Tibial nerve (tissue), 4 donors: ENCODE data around the gene CARMIL1. TPM values are rescaled to one million over a fixed set of nuclear protein-coding genes. Genes with fewer than 3 reads are reported as not detected.

Source experiments
- DNase-seq, 2 donors: peaks; one replicate each; pipeline ENCODE4 v3.0.0-alpha.2; 2019; ENCODE audit warnings: low spot score in 2 of 2
- H3K27ac ChIP-seq, 4 donors: fragments of 200-600 bp; sonication (generic) in 3 of 4; one replicate each; pipeline ENCODE4 v1.5.1; 2017 to 2019; ENCODE audit warnings: mild to moderate bottlenecking in 1 of 4
- H3K27me3 ChIP-seq, 2 donors: fragments of 200-600 bp; sonication (generic) in 1 of 2; one replicate each; pipeline versions ENCODE4 v1.5.1 to v1.6.0; 2017 to 2019
- H3K36me3 ChIP-seq, 3 donors: fragments of 200-600 bp; sonication (generic); one replicate each; pipeline ENCODE4 v1.5.1; 2018 to 2019
- H3K4me1 ChIP-seq, 4 donors: fragments of 200-600 bp; sonication (generic) in 3 of 4; one replicate each; pipeline ENCODE4 v1.5.1; 2017 to 2019
- H3K4me3 ChIP-seq, 4 donors: fragments of 200-600 bp; sonication (generic) in 3 of 4; one replicate each; pipeline ENCODE4 v1.5.1; 2017 to 2019; ENCODE audit warnings: mild to moderate bottlenecking in 1 of 4, moderate library complexity in 1 of 4
- H3K9me3 ChIP-seq, 4 donors: fragments of 200-600 bp; sonication (generic) in 3 of 4; one replicate each; pipeline ENCODE4 v1.5.1; 2017 to 2019
- CTCF ChIP-seq, 5 experiments: fragments of 200-600 bp in 3 of 5; fragments of 450-650 bp in 2 of 5; sonication (generic) in 3 of 5; IDR thresholded peaks; one replicate each; pipeline ENCODE4 v1.5.1; 2016 to 2019; ENCODE audit warnings: antibody characterized with exemption in 5 of 5, mild to moderate bottlenecking in 3 of 5, moderate library complexity in 2 of 5
- EP300 ChIP-seq, 2 donors: sonication (generic); formaldehyde crosslinking; IDR thresholded peaks; one replicate each; pipeline ENCODE4 v1.6.1; 2017; ENCODE audit warnings: antibody characterized with exemption in 2 of 2, mild to moderate bottlenecking in 1 of 2
- POLR2A ChIP-seq, 2 donors: fragments of 450-650 bp; IDR thresholded peaks; one replicate each; pipeline ENCODE4 v1.6.1; 2017; ENCODE audit warnings: antibody characterized with exemption in 2 of 2, mild to moderate bottlenecking in 2 of 2, moderate library complexity in 2 of 2
- WGBS, 2 donors: methylation state at CpG; one replicate each; pipeline ENCODE4 v1.1.5; 2018; 5-methylcytosine and 5-hydroxymethylcytosine counted together
- total RNA-seq, 4 donors: library from RNA; depleted of rRNA; stranded (reverse); fragments of >200 nt; gene quantifications; one replicate each; pipeline ENCODE4 v1.1.0, GENCODE V29; 2016

Gene CARMIL1
- total RNA-seq, 4 donors from 2014 or later: 29.1 to 43.5 (median 34.1) TPM

- WGBS, 2 donors: 37 to 51% methylated on average over 5 of the region's 5 CpGs
- H3K27ac ChIP-seq: no peak overlapping the region
- H3K9me3 ChIP-seq: no peaks in the 10 kb centered on the region
- no peak for DNase-seq
- H3K4me3 ChIP-seq: no peak overlapping the region
- no peak for TF ChIP-seq POLR2A (IDR thresholded peaks at IDR 0.05)
- H3K27me3 ChIP-seq: no peaks in the 10 kb centered on the region
- peaks cover 0 to 17% (median 5%) of the 10 kb centered on the region in 4 donors for H3K4me1 ChIP-seq
- no peaks in the 10 kb centered on the region for H3K36me3 ChIP-seq
These were observed 51.9 kb downstream of the CARMIL1 start for GRCh38 chr6:25330796-25331685.

DNA sequence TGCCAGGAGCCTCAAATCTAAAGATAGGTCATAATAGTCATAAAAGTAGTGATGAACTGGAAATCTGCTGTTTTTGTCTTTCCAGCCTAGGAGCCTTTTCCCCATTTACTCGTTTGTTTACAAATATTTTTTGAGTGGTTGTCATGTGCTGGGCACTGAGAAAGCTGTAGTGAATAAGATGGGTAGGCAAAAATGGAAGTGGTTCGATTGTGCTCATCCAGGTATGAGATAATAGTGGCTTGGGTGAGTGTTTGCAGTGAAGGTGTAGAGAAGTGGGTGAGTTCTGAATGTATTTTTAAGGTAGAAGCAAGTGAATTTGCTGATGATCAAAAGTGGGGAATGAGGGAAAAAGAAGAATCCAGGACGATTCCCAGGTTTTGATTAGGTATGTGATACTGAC lies 53.0 kb downstream of the CARMIL1 start:
- DNase-seq: no peak
- Histone ChIP-seq H3K27me3 (no peaks in the 10 kb centered on the region), H3K36me3 (no peaks in the 10 kb centered on the region), H3K27ac (no peak overlapping the region), H3K4me3 (no peak overlapping the region), H3K4me1 (peaks cover 0 to 17% (median 5%) of the 10 kb centered on the region in 4 donors), H3K9me3 (no peaks in the 10 kb centered on the region)
- TF ChIP-seq EP300 (IDR thresholded peaks at IDR 0.05): no peak
- TF ChIP-seq POLR2A (IDR thresholded peaks at IDR 0.05): no peak
- TF ChIP-seq CTCF (IDR thresholded peaks at IDR 0.05): no peak
- 74 to 75% methylated on average over 3 of the region's 3 CpGs for WGBS, 2 donors

- Histone ChIP-seq H3K4me1 (peaks cover 0 to 17% (median 5%) of the 10 kb centered on the region in 4 donors), H3K36me3 (no peaks in the 10 kb centered on the region), H3K27ac (no peak overlapping the region), H3K4me3 (no peak overlapping the region), H3K27me3 (no peaks in the 10 kb centered on the region), H3K9me3 (no peaks in the 10 kb centered on the region)
- TF ChIP-seq EP300 (IDR thresholded peaks at IDR 0.05): no peak
- WGBS, 2 donors: 61% methylated on average over 5 of the region's 5 CpGs
- DNase-seq: no peak
These were observed 53.5 kb downstream of the CARMIL1 start for GRCh38 chr6:25332655-25333071.

DNA sequence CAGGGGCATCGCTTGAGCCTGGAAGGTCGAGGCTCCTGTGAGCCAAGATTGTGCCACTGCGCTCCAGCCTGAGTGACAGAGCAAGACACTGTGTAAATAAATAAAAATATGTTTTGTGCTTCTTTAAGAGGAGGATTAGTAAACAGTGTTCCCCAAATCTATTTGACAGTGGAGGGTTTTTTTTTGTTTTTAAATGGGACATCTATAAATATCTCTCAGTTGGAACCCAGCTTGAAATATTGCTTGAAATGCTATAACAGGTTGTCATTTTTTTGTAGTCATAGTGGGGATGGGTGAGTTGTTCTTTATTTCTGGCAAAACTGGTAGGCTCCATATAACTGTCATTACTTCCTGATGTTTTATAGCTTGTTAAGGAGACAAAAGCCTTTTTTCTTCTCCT lies 54.3 kb downstream of the CARMIL1 start:
- Histone ChIP-seq H3K4me3 (no peak overlapping the region), H3K9me3 (no peaks in the 10 kb centered on the region), H3K36me3 (no peaks in the 10 kb centered on the region), H3K4me1 (peaks cover 0 to 17% (median 5%) of the 10 kb centered on the region in 4 donors), H3K27me3 (no peaks in the 10 kb centered on the region), H3K27ac (no peak overlapping the region)
- TF ChIP-seq CTCF (IDR thresholded peaks at IDR 0.05): no peak
- no peak for TF ChIP-seq EP300 (IDR thresholded peaks at IDR 0.05)
- no peak for TF ChIP-seq POLR2A (IDR thresholded peaks at IDR 0.05)
- DNase-seq: no peak
- 94 to 96% methylated on average over 3 of the region's 3 CpGs for WGBS, 2 donors

DNA sequence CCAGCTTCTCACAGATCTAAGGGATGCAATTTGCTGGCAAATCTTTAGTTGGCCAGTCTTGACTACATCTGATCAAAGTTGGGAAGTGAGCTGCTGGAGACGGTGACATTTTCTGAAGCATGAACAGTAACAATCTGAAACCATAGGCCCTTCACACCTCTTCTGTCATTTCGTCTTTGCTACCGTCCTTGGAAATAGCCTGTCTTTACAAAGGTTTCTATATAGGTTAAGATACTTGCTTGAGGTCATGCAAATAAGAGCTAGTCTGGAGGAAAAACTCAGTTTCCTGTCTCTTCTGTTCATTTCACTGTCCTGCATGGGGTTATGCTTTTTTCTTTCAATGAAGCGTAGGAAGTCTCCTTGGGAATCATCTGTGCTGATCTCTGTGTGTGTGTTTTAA lies 55.6 kb downstream of the CARMIL1 start:
- no peak overlapping the region for H3K4me3 ChIP-seq
- no peaks in the 10 kb centered on the region for H3K9me3 ChIP-seq
- H3K27ac ChIP-seq: no peak overlapping the region
- no peak for DNase-seq
- no peaks in the 10 kb centered on the region for H3K36me3 ChIP-seq
- TF ChIP-seq EP300 (IDR thresholded peaks at IDR 0.05) (no peak), CTCF (IDR thresholded peaks at IDR 0.05) (no peak), POLR2A (IDR thresholded peaks at IDR 0.05) (no peak)
- no peaks in the 10 kb centered on the region for H3K27me3 ChIP-seq
- H3K4me1 ChIP-seq: peaks cover 0 to 17% (median 5%) of the 10 kb centered on the region in 4 donors
- 73 to 94% methylated on average over 4 of the region's 4 CpGs for WGBS, 2 donors

DNA sequence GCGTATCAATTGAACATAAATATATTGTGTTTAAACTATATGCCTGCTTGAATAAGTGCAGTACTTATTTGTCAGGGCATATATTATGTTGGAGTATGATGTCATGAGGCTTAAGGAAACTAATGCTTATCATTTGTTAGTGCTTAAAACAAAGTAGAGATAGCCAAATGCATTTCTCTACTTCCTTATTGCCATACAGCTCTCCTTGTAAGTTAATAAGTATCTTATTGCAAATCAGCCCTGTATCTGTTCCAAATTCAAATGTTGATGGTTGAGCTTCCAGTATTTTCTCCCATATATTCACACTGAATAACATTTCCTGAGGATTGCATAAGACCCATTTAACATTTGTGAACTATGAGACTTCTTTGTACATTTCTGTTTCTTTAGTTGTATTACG lies 57.8 kb downstream of the CARMIL1 start:
- 65 to 73% methylated on average over 2 of the region's 2 CpGs for WGBS, 2 donors
- TF ChIP-seq POLR2A (IDR thresholded peaks at IDR 0.05): no peak
- no peak for TF ChIP-seq EP300 (IDR thresholded peaks at IDR 0.05)
- no peak for TF ChIP-seq CTCF (IDR thresholded peaks at IDR 0.05)
- H3K4me1 ChIP-seq: peaks cover 0 to 9% (median 0%) of the 10 kb centered on the region in 4 donors
- no peaks in the 10 kb centered on the region for H3K9me3 ChIP-seq
- H3K27ac ChIP-seq: no peak overlapping the region
- H3K27me3 ChIP-seq: no peaks in the 10 kb centered on the region
- H3K36me3 ChIP-seq: no peaks in the 10 kb centered on the region
- H3K4me3 ChIP-seq: no peak overlapping the region
- DNase-seq: no peak
